Esophagus squamous epithelium (tissue), 5 donors: ENCODE data around the gene EIF3K. TPM values are rescaled to one million over a fixed set of nuclear protein-coding genes. Genes with fewer than 3 reads are reported as not detected.

ENCODE experiments used
- DNase-seq: peaks from one replicate; lab custom pipeline; 2025; lab: John Stamatoyannopoulos, UW
- H3K27ac ChIP-seq, 4 donors: fragments of 200-600 bp; sonication (generic); one replicate each; pipeline ENCODE4 v1.5.1; 2016 to 2019; ENCODE audit warnings: mild to moderate bottlenecking in 1 of 4
- H3K27me3 ChIP-seq, 4 donors: fragments of 200-600 bp; sonication (generic); 1 replicate in 3 of 4; 2 replicates in 1 of 4; pipeline versions ENCODE4 v1.5.1 to v1.6.0; 2017 to 2021; ENCODE audit warnings: antibody characterized with exemption in 1 of 4
- H3K36me3 ChIP-seq, 3 donors: fragments of 200-600 bp; sonication (generic); one replicate each; pipeline ENCODE4 v1.5.1; 2016 to 2019
- H3K4me1 ChIP-seq, 3 donors: fragments of 200-600 bp; sonication (generic); one replicate each; pipeline ENCODE4 v1.5.1; 2017 to 2019
- H3K4me3 ChIP-seq, 4 donors: fragments of 200-600 bp; sonication (generic); 1 replicate in 3 of 4; 2 replicates in 1 of 4; pipeline ENCODE4 v1.5.1; 2016 to 2019; ENCODE audit warnings: mild to moderate bottlenecking in 2 of 4, moderate library complexity in 1 of 4
- H3K9me3 ChIP-seq, 3 donors: fragments of 200-600 bp; sonication (generic); one replicate each; pipeline ENCODE4 v1.5.1; 2016 to 2019
- CTCF ChIP-seq, 6 experiments: fragments of 450-650 bp in 4 of 6; fragments of 200-600 bp in 2 of 6; sonication (generic) in 2 of 6; IDR thresholded peaks; one replicate each; pipeline ENCODE4 v1.5.1; 2016 to 2019; ENCODE audit warnings: antibody characterized with exemption in 6 of 6, mild to moderate bottlenecking in 4 of 6, moderate library complexity in 4 of 6
- POLR2A ChIP-seq, 4 donors: fragments of 450-650 bp; IDR thresholded peaks; one replicate each; pipeline ENCODE4 v1.6.1; 2017; ENCODE audit warnings: antibody characterized with exemption in 4 of 4, mild to moderate bottlenecking in 4 of 4, moderate library complexity in 3 of 4
- WGBS, 2 donors: methylation state at CpG; one replicate each; pipeline ENCODE4 v1.1.5; 2018; 5-methylcytosine and 5-hydroxymethylcytosine counted together
- intact Hi-C: fragments of 100-400 bp; cut with DNase I; formaldehyde crosslinking; loops from one replicate; pipeline ENCODE4 v1.15.0; 2022
- total RNA-seq, 4 donors: library from RNA; depleted of rRNA; stranded (reverse); fragments of >200 nt; gene quantifications; one replicate each; pipeline ENCODE4 v1.1.0, GENCODE V29; 2016
- donor health status: DM: yes; HTN: yes; CAD: no.

Gene EIF3K
- total RNA-seq, 4 donors from 2014 or later = 437 to 578 (median 516) TPM

GRCh38 chr19:38635483-38636399 is 16.8 kb downstream of the EIF3K start:
- Histone ChIP-seq H3K4me3 (no peak overlapping the region), H3K27me3 (no peaks in the 10 kb centered on the region), H3K9me3 (no peaks in the 10 kb centered on the region), H3K4me1 (peaks cover 19 to 78% (median 36%) of the 10 kb centered on the region in 3 donors), H3K27ac (peak overlapping the region; percentile 73 to 84 (median 82)), H3K36me3 (peaks cover 3 to 55% (median 9%) of the 10 kb centered on the region in 3 donors)
- TF ChIP-seq POLR2A (IDR thresholded peaks at IDR 0.05) (no peak), CTCF (IDR thresholded peaks at IDR 0.05) (no peak)
- intact Hi-C loops = no loop called here
- DNase-seq = no peak
- 71 to 84% methylated on average over 13 of the region's 17 CpGs for WGBS, 2 donors

GRCh38 chr19:38638461-38638860 is 19.5 kb downstream of the EIF3K start:
- TF ChIP-seq CTCF (IDR thresholded peaks at IDR 0.05) (no peak), POLR2A (IDR thresholded peaks at IDR 0.05) (no peak)
- intact Hi-C loops = no loop called here
- Histone ChIP-seq H3K27me3 (no peaks in the 10 kb centered on the region), H3K4me3 (no peak overlapping the region), H3K27ac (peak overlapping the region; percentile 18 to 84 (median 82)), H3K36me3 (peaks cover 3 to 27% (median 9%) of the 10 kb centered on the region in 3 donors), H3K9me3 (no peaks in the 10 kb centered on the region), H3K4me1 (peaks cover 33 to 82% (median 48%) of the 10 kb centered on the region in 3 donors)
- no peak for DNase-seq
- 86 to 93% methylated on average over 3 of the region's 3 CpGs for WGBS, 2 donors

GRCh38 chr19:38639679-38640078 is 20.7 kb downstream of the EIF3K start:
- no peak for TF ChIP-seq CTCF (IDR thresholded peaks at IDR 0.05)
- TF ChIP-seq POLR2A (IDR thresholded peaks at IDR 0.05) = no peak
- Histone ChIP-seq H3K36me3 (peaks cover 3 to 23% (median 9%) of the 10 kb centered on the region in 3 donors), H3K4me3 (no peak overlapping the region), H3K27me3 (no peaks in the 10 kb centered on the region), H3K9me3 (no peaks in the 10 kb centered on the region), H3K27ac (peak overlapping the region; percentile 66 to 82 (median 80)), H3K4me1 (peaks cover 33 to 77% (median 45%) of the 10 kb centered on the region in 3 donors)
- 83% methylated on average over 2 of the region's 2 CpGs; no CpG with 5 or more reads in 1 of the 2 donors for WGBS, 2 donors
- no peak for DNase-seq
- intact Hi-C loops = loop anchor here (10.0 kb wide), 1 partner anchor 65 kb away; no protein-coding TSS in a partner anchor

- H3K9me3 ChIP-seq = no peaks in the 10 kb centered on the region
- DNase-seq = no peak
- no peaks in the 10 kb centered on the region for H3K27me3 ChIP-seq
- peaks cover 35 to 77% (median 38%) of the 10 kb centered on the region in 3 donors for H3K4me1 ChIP-seq
- intact Hi-C loops = loop anchor here (10.0 kb wide), 1 partner anchor 64 kb away; no protein-coding TSS in a partner anchor
- H3K36me3 ChIP-seq = peaks cover 0 to 17% (median 5%) of the 10 kb centered on the region in 3 donors
- 28 to 55% methylated on average over 2 to 3 of the region's 4 CpGs for WGBS, 2 donors
- TF ChIP-seq CTCF (IDR thresholded peaks at IDR 0.05) = peak in 2 of 6 experiments; percentile 28 to 37
- no peak for TF ChIP-seq POLR2A (IDR thresholded peaks at IDR 0.05)
- peak overlapping the region; percentile 66 to 82 (median 80) for H3K27ac ChIP-seq
- H3K4me3 ChIP-seq = peak overlapping the region in 1 of 4 donors; percentile 18
These were observed 21.4 kb downstream of the EIF3K start for GRCh38 chr19:38640368-38640767.

GRCh38 chr19:38642176-38642575 is 23.2 kb downstream of the EIF3K start:
- Histone ChIP-seq H3K4me3 (no peak overlapping the region), H3K36me3 (peaks cover 0 to 8% (median 0%) of the 10 kb centered on the region in 3 donors), H3K27me3 (no peaks in the 10 kb centered on the region), H3K27ac (peak overlapping the region in 3 of 4 donors; percentile 66 to 82 (median 82)), H3K4me1 (peaks cover 24 to 77% (median 30%) of the 10 kb centered on the region in 3 donors), H3K9me3 (no peaks in the 10 kb centered on the region)
- DNase-seq = no peak
- WGBS, 2 donors = 81 to 82% methylated on average over 4 to 7 of the region's 9 CpGs
- TF ChIP-seq CTCF (IDR thresholded peaks at IDR 0.05) = no peak
- no peak for TF ChIP-seq POLR2A (IDR thresholded peaks at IDR 0.05)
- intact Hi-C loops = loop anchor here (10.0 kb wide), 1 partner anchor 63 kb away; no protein-coding TSS in a partner anchor
